ENCODE measurements around the gene KHDRBS1.
A peak's percentile ranks its signal among the peaks of the same experiment; 100 is the strongest.

Gene KHDRBS1

GRCh38 chr1:32013386-32014198 lies at the start of gene KHDRBS1:
Gene KHDRBS1, plus strand, starts transcription at chr1:32013868. Its CDS starts 128 bp downstream, at chr1:32013996.
- peak; percentile 99 for DNase-seq
- TF ChIP-seq POLR2A (IDR thresholded peaks at IDR 0.05; ENCODE audit: low read length), result peak; percentile 84
- TF ChIP-seq GATA1 (IDR thresholded peaks at IDR 0.05; ENCODE audit: low read depth, low read length), result no peak

GRCh38 chr1:31970873-31971272 lies 42.8 kb upstream of the KHDRBS1 start:
- TF ChIP-seq GATA1 (IDR thresholded peaks at IDR 0.05; ENCODE audit: low read depth, low read length) (no peak), POLR2A (IDR thresholded peaks at IDR 0.05; ENCODE audit: low read length) (no peak)
- DNase-seq, result no peak

GRCh38 chr1:31976401-31976800 lies 37.3 kb upstream of the KHDRBS1 start:
- DNase-seq, result no peak
- no peak for TF ChIP-seq POLR2A (IDR thresholded peaks at IDR 0.05; ENCODE audit: low read length)
- no peak for TF ChIP-seq GATA1 (IDR thresholded peaks at IDR 0.05; ENCODE audit: low read depth, low read length)

- TF ChIP-seq GATA1 (IDR thresholded peaks at IDR 0.05; ENCODE audit: low read depth, low read length) (no peak), POLR2A (IDR thresholded peaks at IDR 0.05; ENCODE audit: low read length) (no peak)
- peak; percentile 30 to 34 for DNase-seq
Measured at GRCh38 chr1:31977385-31978131, 36.1 kb upstream of the KHDRBS1 start.

GRCh38 chr1:31978843-31979400 lies 34.7 kb upstream of the KHDRBS1 start:
- TF ChIP-seq POLR2A (IDR thresholded peaks at IDR 0.05; ENCODE audit: low read length) (no peak), GATA1 (IDR thresholded peaks at IDR 0.05; ENCODE audit: low read depth, low read length) (no peak)
- DNase-seq, result no peak

- TF ChIP-seq GATA1 (IDR thresholded peaks at IDR 0.05; ENCODE audit: low read depth, low read length) (no peak), POLR2A (IDR thresholded peaks at IDR 0.05; ENCODE audit: low read length) (no peak)
Measured at GRCh38 chr1:31980835-31981455, 32.7 kb upstream of the KHDRBS1 start.

GRCh38 chr1:31981456-31981839 lies 32.2 kb upstream of the KHDRBS1 start:
- TF ChIP-seq GATA1 (IDR thresholded peaks at IDR 0.05; ENCODE audit: low read depth, low read length), result no peak
- no peak for TF ChIP-seq POLR2A (IDR thresholded peaks at IDR 0.05; ENCODE audit: low read length)
- DNase-seq, result no peak

More at GRCh38 chr1:31980835-31981455, 32.7 kb upstream of the KHDRBS1 start:
- no peak for DNase-seq

- TF ChIP-seq GATA1 (IDR thresholded peaks at IDR 0.05; ENCODE audit: low read depth, low read length), result no peak
- TF ChIP-seq POLR2A (IDR thresholded peaks at IDR 0.05; ENCODE audit: low read length), result no peak
Measured at GRCh38 chr1:31981972-31982371, 31.7 kb upstream of the KHDRBS1 start.

GRCh38 chr1:31984419-31985347 lies 29.0 kb upstream of the KHDRBS1 start:
- no peak for DNase-seq
- TF ChIP-seq GATA1 (IDR thresholded peaks at IDR 0.05; ENCODE audit: low read depth, low read length) (no peak), POLR2A (IDR thresholded peaks at IDR 0.05; ENCODE audit: low read length) (no peak)

More at GRCh38 chr1:31981972-31982371, 31.7 kb upstream of the KHDRBS1 start:
- DNase-seq, result no peak

- no peak for DNase-seq
- TF ChIP-seq GATA1 (IDR thresholded peaks at IDR 0.05; ENCODE audit: low read depth, low read length) (no peak), POLR2A (IDR thresholded peaks at IDR 0.05; ENCODE audit: low read length) (no peak)
Measured at GRCh38 chr1:31985430-31985829, 28.2 kb upstream of the KHDRBS1 start.

GRCh38 chr1:31987135-31987619 lies 26.5 kb upstream of the KHDRBS1 start:
- no peak for DNase-seq

GRCh38 chr1:31989964-31990363 lies 23.7 kb upstream of the KHDRBS1 start:
- no peak for TF ChIP-seq POLR2A (IDR thresholded peaks at IDR 0.05; ENCODE audit: low read length)
- no peak for TF ChIP-seq GATA1 (IDR thresholded peaks at IDR 0.05; ENCODE audit: low read depth, low read length)
- no peak for DNase-seq

More at GRCh38 chr1:31987135-31987619, 26.5 kb upstream of the KHDRBS1 start:
- no peak for TF ChIP-seq POLR2A (IDR thresholded peaks at IDR 0.05; ENCODE audit: low read length)
- no peak for TF ChIP-seq GATA1 (IDR thresholded peaks at IDR 0.05; ENCODE audit: low read depth, low read length)

- DNase-seq, result no peak
- TF ChIP-seq GATA1 (IDR thresholded peaks at IDR 0.05; ENCODE audit: low read depth, low read length) (no peak), POLR2A (IDR thresholded peaks at IDR 0.05; ENCODE audit: low read length) (no peak)
Measured at GRCh38 chr1:31991182-31991581, 22.5 kb upstream of the KHDRBS1 start.

Measured in erythroblast (primary cell).